Esophagus muscularis mucosa (tissue), 4 donors: Measurements from ENCODE around the gene ACSBG1. TPM values are rescaled to one million over a fixed set of nuclear protein-coding genes. Genes with fewer than 3 reads are reported as not detected.

Experiments used
- DNase-seq: peaks from one replicate; pipeline ENCODE4 v3.0.0-alpha.2; 2017; ENCODE audit errors: extremely low spot score
- H3K27ac ChIP-seq, 4 donors: fragments of 200-600 bp; sonication (generic); replicated peaks in 1 of 4; 1 replicate in 3 of 4; 2 replicates in 1 of 4; pipeline ENCODE4 v1.5.1; 2016 to 2019; ENCODE audit warnings: mild to moderate bottlenecking in 1 of 4
- H3K27me3 ChIP-seq, 4 donors: fragments of 200-600 bp; sonication (generic); one replicate each; pipeline versions ENCODE4 v1.5.1 to v1.6.0; 2016 to 2019
- H3K36me3 ChIP-seq, 4 donors: fragments of 200-600 bp; sonication (generic); one replicate each; pipeline ENCODE4 v1.5.1; 2016 to 2019
- H3K4me1 ChIP-seq, 4 donors: fragments of 200-600 bp; sonication (generic); one replicate each; pipeline ENCODE4 v1.5.1; 2016 to 2019
- H3K4me3 ChIP-seq, 4 donors: fragments of 200-600 bp; sonication (generic); 1 replicate in 2 of 4; 2 replicates in 2 of 4; pipeline ENCODE4 v1.5.1; 2016 to 2019; ENCODE audit warnings: mild to moderate bottlenecking in 4 of 4, moderate library complexity in 1 of 4
- H3K9me3 ChIP-seq, 4 donors: fragments of 200-600 bp; sonication (generic); 1 replicate in 3 of 4; 2 replicates in 1 of 4; pipeline ENCODE4 v1.5.1; 2016 to 2019
- EP300 ChIP-seq: sonication (generic); formaldehyde crosslinking; IDR thresholded peaks from one replicate; pipeline ENCODE4 v1.6.1; 2017; ENCODE audit warnings: antibody characterized with exemption
- POLR2A ChIP-seq: fragments of 450-650 bp; IDR thresholded peaks from one replicate; pipeline ENCODE4 v1.6.1; 2017; ENCODE audit warnings: antibody characterized with exemption, moderate library complexity, mild to moderate bottlenecking, low read depth
- POLR2AphosphoS5 ChIP-seq, 2 donors: sonication (generic); formaldehyde crosslinking; IDR thresholded peaks; one replicate each; pipeline ENCODE4 v1.6.1; 2017; ENCODE audit warnings: antibody characterized with exemption in 2 of 2
- WGBS: methylation state at CpG from one replicate; pipeline ENCODE4 v1.1.5; 2018; 5-methylcytosine and 5-hydroxymethylcytosine counted together
- intact Hi-C: fragments of 100-400 bp; cut with DNase I; formaldehyde crosslinking; loops from one replicate; pipeline ENCODE4 v1.15.1; 2023
- total RNA-seq, 4 donors: library from RNA; depleted of rRNA; stranded (reverse); fragments of >200 nt; gene quantifications; one replicate each; pipeline versions ENCODE4 v1.1.0 to v1.2.1, GENCODE V29; 2016
- TF ChIP-seq, protein P1 (sequence below), 3 experiments: fragments of 200-600 bp in 2 of 3; fragments of 450-650 bp in 1 of 3; sonication (generic) in 2 of 3; IDR thresholded peaks; one replicate each; pipeline ENCODE4 v1.5.1; 2017 to 2019; ENCODE audit warnings: antibody characterized with exemption in 3 of 3, mild to moderate bottlenecking in 2 of 3, moderate library complexity in 1 of 3

The ACSBG1 gene
- total RNA-seq, 4 donors from 2014 or later, result 0.33 to 2.5 (median 1.8) TPM

DNA sequence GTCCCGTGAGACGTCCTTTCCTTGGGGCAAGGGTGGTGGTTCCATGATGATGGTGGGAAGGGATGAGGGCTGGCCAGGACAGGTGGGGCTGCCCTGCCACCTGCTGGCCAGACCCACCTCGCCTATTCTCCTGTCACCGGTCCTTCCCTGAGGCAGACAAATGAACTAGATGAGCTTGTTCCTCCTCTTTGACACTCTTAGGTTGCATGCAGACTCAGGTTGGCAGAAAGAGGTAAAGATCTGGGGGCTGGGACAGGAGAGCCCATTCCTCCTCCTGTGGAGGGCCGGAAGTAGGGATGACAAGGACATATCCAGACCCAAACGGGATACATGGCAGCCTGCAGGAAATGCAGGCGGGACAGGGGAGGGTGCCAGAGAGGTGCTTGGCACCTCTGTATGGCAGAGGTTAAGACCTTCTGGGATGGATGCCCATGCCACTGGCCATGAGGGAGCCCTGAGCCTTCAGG, 38.6 kb downstream of the ACSBG1 start:
- Histone ChIP-seq H3K4me1 (no peaks in the 10 kb centered on the region), H3K4me3 (no peak overlapping the region), H3K27ac (no peak overlapping the region), H3K36me3 (no peaks in the 10 kb centered on the region), H3K27me3 (no peaks in the 10 kb centered on the region), H3K9me3 (no peaks in the 10 kb centered on the region)
- no peak for TF ChIP-seq EP300
- TF ChIP-seq, protein P1, sequence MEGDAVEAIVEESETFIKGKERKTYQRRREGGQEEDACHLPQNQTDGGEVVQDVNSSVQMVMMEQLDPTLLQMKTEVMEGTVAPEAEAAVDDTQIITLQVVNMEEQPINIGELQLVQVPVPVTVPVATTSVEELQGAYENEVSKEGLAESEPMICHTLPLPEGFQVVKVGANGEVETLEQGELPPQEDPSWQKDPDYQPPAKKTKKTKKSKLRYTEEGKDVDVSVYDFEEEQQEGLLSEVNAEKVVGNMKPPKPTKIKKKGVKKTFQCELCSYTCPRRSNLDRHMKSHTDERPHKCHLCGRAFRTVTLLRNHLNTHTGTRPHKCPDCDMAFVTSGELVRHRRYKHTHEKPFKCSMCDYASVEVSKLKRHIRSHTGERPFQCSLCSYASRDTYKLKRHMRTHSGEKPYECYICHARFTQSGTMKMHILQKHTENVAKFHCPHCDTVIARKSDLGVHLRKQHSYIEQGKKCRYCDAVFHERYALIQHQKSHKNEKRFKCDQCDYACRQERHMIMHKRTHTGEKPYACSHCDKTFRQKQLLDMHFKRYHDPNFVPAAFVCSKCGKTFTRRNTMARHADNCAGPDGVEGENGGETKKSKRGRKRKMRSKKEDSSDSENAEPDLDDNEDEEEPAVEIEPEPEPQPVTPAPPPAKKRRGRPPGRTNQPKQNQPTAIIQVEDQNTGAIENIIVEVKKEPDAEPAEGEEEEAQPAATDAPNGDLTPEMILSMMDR (IDR thresholded peaks at IDR 0.05), result peak; percentile 44 to 64 (median 53)
- no peak for TF ChIP-seq POLR2A
- TF ChIP-seq POLR2AphosphoS5 (IDR thresholded peaks at IDR 0.05), result no peak
- DNase-seq, result no peak
- intact Hi-C loops, result loop anchor here (5.0 kb wide), 1 partner anchor 83 kb away; no protein-coding TSS in a partner anchor
- WGBS, result 30% methylated on average over 7 of the region's 7 CpGs

- Histone ChIP-seq H3K4me3 (no peak overlapping the region), H3K27ac (no peak overlapping the region), H3K27me3 (no peaks in the 10 kb centered on the region), H3K36me3 (no peaks in the 10 kb centered on the region), H3K9me3 (no peaks in the 10 kb centered on the region), H3K4me1 (no peaks in the 10 kb centered on the region)
- TF ChIP-seq POLR2A, result no peak
- TF ChIP-seq, protein P1 (IDR thresholded peaks at IDR 0.05), result no peak
- no peak for TF ChIP-seq POLR2AphosphoS5 (IDR thresholded peaks at IDR 0.05)
- no peak for TF ChIP-seq EP300
- WGBS, result 88% methylated on average over 7 of the region's 15 CpGs
- no peak for DNase-seq
- intact Hi-C loops, result no loop called here
Observed at GRCh38 chr15:78194568-78194925, 39.8 kb downstream of the ACSBG1 start.

GRCh38 chr15:78193731-78194567, 40.4 kb downstream of the ACSBG1 start:
- Histone ChIP-seq H3K27me3 (no peaks in the 10 kb centered on the region), H3K4me1 (no peaks in the 10 kb centered on the region), H3K9me3 (no peaks in the 10 kb centered on the region), H3K27ac (no peak overlapping the region), H3K4me3 (no peak overlapping the region), H3K36me3 (no peaks in the 10 kb centered on the region)
- DNase-seq, result no peak
- intact Hi-C loops, result no loop called here
- 91% methylated on average over 13 of the region's 15 CpGs for WGBS
- TF ChIP-seq POLR2AphosphoS5 (IDR thresholded peaks at IDR 0.05) (no peak), POLR2A (no peak), EP300 (no peak)
- TF ChIP-seq, protein P1 (IDR thresholded peaks at IDR 0.05), result no peak

- Histone ChIP-seq H3K27ac (no peak overlapping the region), H3K36me3 (no peaks in the 10 kb centered on the region), H3K4me1 (no peaks in the 10 kb centered on the region), H3K4me3 (no peak overlapping the region), H3K27me3 (no peaks in the 10 kb centered on the region), H3K9me3 (no peaks in the 10 kb centered on the region)
- TF ChIP-seq POLR2AphosphoS5 (IDR thresholded peaks at IDR 0.05), result no peak
- TF ChIP-seq EP300, result no peak
- no peak for DNase-seq
- intact Hi-C loops, result no loop called here
- WGBS, result 97% methylated on average over 9 of the region's 10 CpGs
Observed at GRCh38 chr15:78192826-78193594, 41.4 kb downstream of the ACSBG1 start.

- intact Hi-C loops, result no loop called here
- Histone ChIP-seq H3K9me3 (no peaks in the 10 kb centered on the region), H3K27ac (no peak overlapping the region), H3K4me1 (no peaks in the 10 kb centered on the region), H3K4me3 (no peak overlapping the region), H3K36me3 (no peaks in the 10 kb centered on the region), H3K27me3 (no peaks in the 10 kb centered on the region)
- whole genome bisulfite sequencing, result 93% methylated on average over 4 of the region's 4 CpGs
- no peak for DNase-seq
- no peak for TF ChIP-seq EP300
- TF ChIP-seq, protein P1 (IDR thresholded peaks at IDR 0.05), result no peak
- no peak for TF ChIP-seq POLR2AphosphoS5 (IDR thresholded peaks at IDR 0.05)
- TF ChIP-seq POLR2A, result no peak
Observed at GRCh38 chr15:78182821-78183220, 51.5 kb downstream of the ACSBG1 start.
